KOPT-K1 (cell line): Measurements from ENCODE around the gene M1AP.

Experiments used
- H3K27ac ChIP-seq: fragments of 200-600 bp; sonication (generic); 2 replicates; pipeline ENCODE4 v1.5.1; 2016; ENCODE audit warnings: antibody characterized with exemption, mild to moderate bottlenecking, low read depth, low read length; ENCODE audit not compliant: poor library complexity, severe bottlenecking
- H3K36me3 ChIP-seq: fragments of 200-600 bp; sonication (generic); 2 replicates; pipeline ENCODE4 v1.5.1; 2017; ENCODE audit warnings: antibody characterized with exemption, mild to moderate bottlenecking, low read length, moderate library complexity; ENCODE audit not compliant: insufficient read depth
- H3K9me3 ChIP-seq: fragments of 200-600 bp; sonication (generic); 2 replicates; pipeline ENCODE4 v1.5.1; 2017; ENCODE audit warnings: antibody characterized with exemption, low read length, mild to moderate bottlenecking; ENCODE audit not compliant: insufficient read depth, poor library complexity, severe bottlenecking

M1AP gene

GRCh38 chr2:74628538-74629105 lies 19.5 kb downstream of the M1AP start:
- Histone ChIP-seq H3K9me3 (no peaks in the 10 kb centered on the region), H3K36me3 (no peaks in the 10 kb centered on the region), H3K27ac (no peak overlapping the region)

- Histone ChIP-seq H3K9me3 (no peaks in the 10 kb centered on the region), H3K36me3 (no peaks in the 10 kb centered on the region), H3K27ac (no peak overlapping the region)
These were observed 22.3 kb downstream of the M1AP start for GRCh38 chr2:74625658-74626425.

GRCh38 chr2:74620671-74621070 lies 27.5 kb downstream of the M1AP start:
- Histone ChIP-seq H3K9me3 (no peaks in the 10 kb centered on the region), H3K27ac (no peak overlapping the region), H3K36me3 (no peaks in the 10 kb centered on the region)

GRCh38 chr2:74619651-74620297 lies 28.4 kb downstream of the M1AP start:
- Histone ChIP-seq H3K9me3 (no peaks in the 10 kb centered on the region), H3K27ac (no peak overlapping the region), H3K36me3 (no peaks in the 10 kb centered on the region)

- Histone ChIP-seq H3K36me3 (no peaks in the 10 kb centered on the region), H3K9me3 (no peaks in the 10 kb centered on the region), H3K27ac (no peak overlapping the region)
These were observed 29.6 kb downstream of the M1AP start for GRCh38 chr2:74618410-74619083.

GRCh38 chr2:74617122-74617521 lies 31.0 kb downstream of the M1AP start:
- Histone ChIP-seq H3K9me3 (no peaks in the 10 kb centered on the region), H3K36me3 (no peaks in the 10 kb centered on the region), H3K27ac (no peak overlapping the region)

- Histone ChIP-seq H3K27ac (no peak overlapping the region), H3K36me3 (no peaks in the 10 kb centered on the region), H3K9me3 (peaks cover 6% of the 10 kb centered on the region)
These were observed 41.2 kb downstream of the M1AP start for GRCh38 chr2:74606927-74607326.

GRCh38 chr2:74603282-74604000 lies 44.7 kb downstream of the M1AP start:
- Histone ChIP-seq H3K9me3 (peaks cover 3% of the 10 kb centered on the region), H3K36me3 (no peaks in the 10 kb centered on the region), H3K27ac (no peak overlapping the region)

GRCh38 chr2:74602586-74603281 lies 45.4 kb downstream of the M1AP start:
- no peak overlapping the region for H3K27ac ChIP-seq
- no peaks in the 10 kb centered on the region for H3K36me3 ChIP-seq
- no peaks in the 10 kb centered on the region for H3K9me3 ChIP-seq

- no peaks in the 10 kb centered on the region for H3K9me3 ChIP-seq
- no peak overlapping the region for H3K27ac ChIP-seq
- no peaks in the 10 kb centered on the region for H3K36me3 ChIP-seq
These were observed 48.5 kb downstream of the M1AP start for GRCh38 chr2:74599676-74600075.

GRCh38 chr2:74597410-74597809 lies 50.7 kb downstream of the M1AP start:
- Histone ChIP-seq H3K9me3 (no peaks in the 10 kb centered on the region), H3K27ac (no peak overlapping the region), H3K36me3 (no peaks in the 10 kb centered on the region)

- no peaks in the 10 kb centered on the region for H3K36me3 ChIP-seq
- H3K27ac ChIP-seq = no peak overlapping the region
- H3K9me3 ChIP-seq = no peaks in the 10 kb centered on the region
These were observed 51.5 kb downstream of the M1AP start for GRCh38 chr2:74596584-74596983.

GRCh38 chr2:74593826-74594772 lies 54.0 kb downstream of the M1AP start:
- Histone ChIP-seq H3K9me3 (no peaks in the 10 kb centered on the region), H3K27ac (no peak overlapping the region), H3K36me3 (no peaks in the 10 kb centered on the region)
